ENCODE data around the gene KCNQ1. TPM values are rescaled to one million over a fixed set of nuclear protein-coding genes. Genes with fewer than 3 reads are reported as not detected.

The KCNQ1 gene
- total RNA-seq, 1 experiment from 2014 or later, result 9.2 TPM

- Mint-ChIP-seq H3K9me3 (ENCODE audit: low read depth, unreplicated experiment) (peaks cover 7% of the 10 kb centered on the region), H3K27me3 (ENCODE audit: unreplicated experiment) (no peaks in the 10 kb centered on the region), H3K4me1 (ENCODE audit: low read depth, unreplicated experiment) (no peaks in the 10 kb centered on the region), H3K4me3 (ENCODE audit: low read depth, unreplicated experiment) (no peak overlapping the region), H3K27ac (ENCODE audit: unreplicated experiment) (no peak overlapping the region), H3K36me3 (ENCODE audit: insufficient read depth, unreplicated experiment) (no peaks in the 10 kb centered on the region)
- no TSS peak for BruUV-seq (replicated peaks)
- TF ChIP-seq CTCF (IDR thresholded peaks at IDR 0.05; ENCODE audit: unreplicated experiment), result no peak
- CTCF ChIA-PET, result no interaction called here
- intact Hi-C loops (cut with micrococcal nuclease; ENCODE audit: unreplicated experiment), result no loop called here
- no peak for DNase-seq
These were observed 220.2 kb downstream of the KCNQ1 start for GRCh38 chr11:2664791-2665525.

- intact Hi-C loops (cut with micrococcal nuclease; ENCODE audit: unreplicated experiment), result no loop called here
- CTCF ChIA-PET, result no interaction called here
- H3K27ac Mint-ChIP-seq (ENCODE audit: unreplicated experiment), result no peak overlapping the region
- H3K9me3 Mint-ChIP-seq (ENCODE audit: low read depth, unreplicated experiment), result peaks cover 7% of the 10 kb centered on the region
- no peaks in the 10 kb centered on the region for H3K36me3 Mint-ChIP-seq (ENCODE audit: insufficient read depth, unreplicated experiment)
- H3K4me3 Mint-ChIP-seq (ENCODE audit: low read depth, unreplicated experiment), result no peak overlapping the region
- TF ChIP-seq CTCF (IDR thresholded peaks at IDR 0.05; ENCODE audit: unreplicated experiment), result no peak
- no peak for DNase-seq
- H3K27me3 Mint-ChIP-seq (ENCODE audit: unreplicated experiment), result no peaks in the 10 kb centered on the region
- no TSS peak for BruUV-seq (replicated peaks)
- no peaks in the 10 kb centered on the region for H3K4me1 Mint-ChIP-seq (ENCODE audit: low read depth, unreplicated experiment)
These were observed 221.0 kb downstream of the KCNQ1 start for GRCh38 chr11:2665526-2666400.

- no peak for DNase-seq
- intact Hi-C loops (cut with micrococcal nuclease; ENCODE audit: unreplicated experiment), result no loop called here
- Mint-ChIP-seq H3K36me3 (ENCODE audit: insufficient read depth, unreplicated experiment) (no peaks in the 10 kb centered on the region), H3K9me3 (ENCODE audit: low read depth, unreplicated experiment) (peaks cover 2% of the 10 kb centered on the region), H3K4me1 (ENCODE audit: low read depth, unreplicated experiment) (no peaks in the 10 kb centered on the region), H3K27ac (ENCODE audit: unreplicated experiment) (no peak overlapping the region), H3K27me3 (ENCODE audit: unreplicated experiment) (no peaks in the 10 kb centered on the region), H3K4me3 (ENCODE audit: low read depth, unreplicated experiment) (no peak overlapping the region)
- no TSS peak for BruUV-seq (replicated peaks)
- no peak for TF ChIP-seq CTCF (IDR thresholded peaks at IDR 0.05; ENCODE audit: unreplicated experiment)
- CTCF ChIA-PET, result no interaction called here
These were observed 221.6 kb downstream of the KCNQ1 start for GRCh38 chr11:2666401-2666741.

GRCh38 chr11:2666828-2667570 lies 222.2 kb downstream of the KCNQ1 start:
- H3K27me3 Mint-ChIP-seq (ENCODE audit: unreplicated experiment), result no peaks in the 10 kb centered on the region
- no peaks in the 10 kb centered on the region for H3K4me1 Mint-ChIP-seq (ENCODE audit: low read depth, unreplicated experiment)
- BruUV-seq (replicated peaks), result no TSS peak
- no peak for TF ChIP-seq CTCF (IDR thresholded peaks at IDR 0.05; ENCODE audit: unreplicated experiment)
- no peaks in the 10 kb centered on the region for H3K36me3 Mint-ChIP-seq (ENCODE audit: insufficient read depth, unreplicated experiment)
- intact Hi-C loops (cut with micrococcal nuclease; ENCODE audit: unreplicated experiment), result no loop called here
- CTCF ChIA-PET, result no interaction called here
- DNase-seq, result no peak
- H3K9me3 Mint-ChIP-seq (ENCODE audit: low read depth, unreplicated experiment), result peaks cover 2% of the 10 kb centered on the region
- H3K27ac Mint-ChIP-seq (ENCODE audit: unreplicated experiment), result no peak overlapping the region
- H3K4me3 Mint-ChIP-seq (ENCODE audit: low read depth, unreplicated experiment), result no peak overlapping the region

All from Calu3 (cell line).